A673 (cell line): Measurements from ENCODE around the gene COMMD2.

ENCODE experiments used
- EZH2 ChIP-seq: fragments of 200-600 bp; sonication (generic); IDR thresholded peaks from 2 replicates; pipeline ENCODE4 v1.6.1; 2017; ENCODE audit warnings: borderline replicate concordance, low read depth, mild to moderate bottlenecking, mixed read lengths, antibody characterized with exemption, low read length; ENCODE audit not compliant: poor library complexity, severe bottlenecking
- TF ChIP-seq, protein P1 (sequence below): fragments of 300-800, 200-600 bp; sonication (generic); conservative IDR thresholded peaks from 2 replicates; pipeline ENCODE4 v1.5.1; 2017; ENCODE audit warnings: low read depth, mild to moderate bottlenecking, antibody characterized with exemption, low read length, moderate library complexity, mixed read lengths

DNA sequence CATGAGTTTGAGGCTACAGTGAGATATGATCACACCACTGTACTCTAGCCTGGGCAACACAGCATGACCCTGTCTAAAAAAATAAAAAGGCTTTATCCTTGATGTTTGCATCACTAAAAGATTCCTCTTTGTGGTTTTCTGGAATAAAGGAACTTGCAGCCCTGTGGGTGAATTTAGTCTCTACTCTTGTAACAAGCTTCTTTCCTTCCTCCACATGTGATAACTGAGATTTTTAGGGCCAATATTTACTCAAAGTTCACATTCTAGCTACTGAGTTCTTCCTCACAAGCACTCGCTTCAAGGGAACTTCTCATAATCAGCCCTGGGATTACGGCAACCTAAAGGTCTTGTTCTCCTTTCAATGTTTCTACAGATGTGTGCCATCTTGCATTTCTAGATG lies 24.6 kb downstream of the COMMD2 start:
- no peak for TF ChIP-seq EZH2
- TF ChIP-seq, protein P1, sequence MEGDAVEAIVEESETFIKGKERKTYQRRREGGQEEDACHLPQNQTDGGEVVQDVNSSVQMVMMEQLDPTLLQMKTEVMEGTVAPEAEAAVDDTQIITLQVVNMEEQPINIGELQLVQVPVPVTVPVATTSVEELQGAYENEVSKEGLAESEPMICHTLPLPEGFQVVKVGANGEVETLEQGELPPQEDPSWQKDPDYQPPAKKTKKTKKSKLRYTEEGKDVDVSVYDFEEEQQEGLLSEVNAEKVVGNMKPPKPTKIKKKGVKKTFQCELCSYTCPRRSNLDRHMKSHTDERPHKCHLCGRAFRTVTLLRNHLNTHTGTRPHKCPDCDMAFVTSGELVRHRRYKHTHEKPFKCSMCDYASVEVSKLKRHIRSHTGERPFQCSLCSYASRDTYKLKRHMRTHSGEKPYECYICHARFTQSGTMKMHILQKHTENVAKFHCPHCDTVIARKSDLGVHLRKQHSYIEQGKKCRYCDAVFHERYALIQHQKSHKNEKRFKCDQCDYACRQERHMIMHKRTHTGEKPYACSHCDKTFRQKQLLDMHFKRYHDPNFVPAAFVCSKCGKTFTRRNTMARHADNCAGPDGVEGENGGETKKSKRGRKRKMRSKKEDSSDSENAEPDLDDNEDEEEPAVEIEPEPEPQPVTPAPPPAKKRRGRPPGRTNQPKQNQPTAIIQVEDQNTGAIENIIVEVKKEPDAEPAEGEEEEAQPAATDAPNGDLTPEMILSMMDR = no peak
